ENCODE results near the gene CHST1.

CHST1 gene

GRCh38 chr11:45654231-45655011 is 11.0 kb downstream of the CHST1 start:
- H3K4me3 ChIP-seq (ENCODE audit: low read depth, low read length): no peak overlapping the region
- TF ChIP-seq, protein P1, sequence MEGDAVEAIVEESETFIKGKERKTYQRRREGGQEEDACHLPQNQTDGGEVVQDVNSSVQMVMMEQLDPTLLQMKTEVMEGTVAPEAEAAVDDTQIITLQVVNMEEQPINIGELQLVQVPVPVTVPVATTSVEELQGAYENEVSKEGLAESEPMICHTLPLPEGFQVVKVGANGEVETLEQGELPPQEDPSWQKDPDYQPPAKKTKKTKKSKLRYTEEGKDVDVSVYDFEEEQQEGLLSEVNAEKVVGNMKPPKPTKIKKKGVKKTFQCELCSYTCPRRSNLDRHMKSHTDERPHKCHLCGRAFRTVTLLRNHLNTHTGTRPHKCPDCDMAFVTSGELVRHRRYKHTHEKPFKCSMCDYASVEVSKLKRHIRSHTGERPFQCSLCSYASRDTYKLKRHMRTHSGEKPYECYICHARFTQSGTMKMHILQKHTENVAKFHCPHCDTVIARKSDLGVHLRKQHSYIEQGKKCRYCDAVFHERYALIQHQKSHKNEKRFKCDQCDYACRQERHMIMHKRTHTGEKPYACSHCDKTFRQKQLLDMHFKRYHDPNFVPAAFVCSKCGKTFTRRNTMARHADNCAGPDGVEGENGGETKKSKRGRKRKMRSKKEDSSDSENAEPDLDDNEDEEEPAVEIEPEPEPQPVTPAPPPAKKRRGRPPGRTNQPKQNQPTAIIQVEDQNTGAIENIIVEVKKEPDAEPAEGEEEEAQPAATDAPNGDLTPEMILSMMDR (conservative IDR thresholded peaks at IDR 0.05; ENCODE audit: low read depth, low read length): no peak
- no peak for DNase-seq (ENCODE audit: low read depth)

GRCh38 chr11:45653277-45653676 is 12.1 kb downstream of the CHST1 start:
- TF ChIP-seq, protein P1 (conservative IDR thresholded peaks at IDR 0.05; ENCODE audit: low read depth, low read length): no peak
- H3K4me3 ChIP-seq (ENCODE audit: low read depth, low read length): no peak overlapping the region
- no peak for DNase-seq (ENCODE audit: low read depth)

GRCh38 chr11:45652781-45653180 is 12.6 kb downstream of the CHST1 start:
- peak; percentile 47 for DNase-seq (ENCODE audit: low read depth)
- TF ChIP-seq, protein P1 (conservative IDR thresholded peaks at IDR 0.05; ENCODE audit: low read depth, low read length): no peak
- no peak overlapping the region for H3K4me3 ChIP-seq (ENCODE audit: low read depth, low read length)

DNA sequence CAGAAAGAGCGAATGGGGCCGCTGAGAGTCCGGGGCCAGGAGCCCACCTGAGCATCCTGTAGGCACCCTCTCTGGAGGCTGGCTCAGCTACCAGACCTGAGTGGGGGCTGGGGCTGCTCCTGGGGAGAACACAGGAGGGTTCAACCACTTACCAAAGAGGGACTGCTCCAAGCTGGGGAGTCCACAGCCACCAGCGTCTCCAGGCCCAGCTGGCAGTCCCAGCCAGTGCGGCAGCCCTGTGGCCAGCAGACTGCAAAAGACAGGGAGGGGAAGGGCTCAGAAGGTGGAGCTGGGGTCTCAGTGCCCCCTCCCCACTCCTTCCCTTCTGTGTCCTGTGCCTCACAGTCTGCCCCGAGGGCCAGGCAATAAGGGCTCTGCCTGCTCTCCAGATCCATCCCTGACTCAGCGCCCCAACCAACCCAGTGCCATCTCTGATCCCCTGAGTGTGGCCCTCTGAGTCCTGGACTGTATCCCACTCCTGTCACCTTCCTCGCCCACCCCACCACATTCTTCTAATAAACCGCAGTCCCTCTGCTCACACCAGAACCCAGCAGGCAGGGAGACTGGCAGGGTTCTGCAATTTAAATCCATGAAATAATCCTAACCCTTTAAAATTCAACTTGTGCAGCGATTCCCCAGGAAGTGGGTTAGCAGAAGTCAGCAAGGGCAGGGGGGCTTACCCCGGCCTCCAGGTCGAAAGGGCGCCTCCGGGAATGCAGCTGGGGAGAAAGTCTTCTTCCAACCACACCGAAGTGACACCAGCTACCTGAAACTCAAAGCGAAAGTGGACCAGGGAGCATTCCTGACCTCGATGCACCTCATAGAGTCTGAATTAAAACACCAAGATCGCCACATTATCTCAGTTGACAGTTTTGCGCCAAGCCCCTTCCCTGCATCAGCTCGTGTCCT is 13.3 kb downstream of the CHST1 start:
- H3K4me3 ChIP-seq (ENCODE audit: low read depth, low read length): no peak overlapping the region
- DNase-seq (ENCODE audit: low read depth): no peak
- TF ChIP-seq, protein P1 (conservative IDR thresholded peaks at IDR 0.05; ENCODE audit: low read depth, low read length): no peak

- no peak for DNase-seq (ENCODE audit: low read depth)
- TF ChIP-seq, protein P1 (conservative IDR thresholded peaks at IDR 0.05; ENCODE audit: low read depth, low read length): no peak
Measured at GRCh38 chr11:45651156-45651555, 14.3 kb downstream of the CHST1 start.

DNA sequence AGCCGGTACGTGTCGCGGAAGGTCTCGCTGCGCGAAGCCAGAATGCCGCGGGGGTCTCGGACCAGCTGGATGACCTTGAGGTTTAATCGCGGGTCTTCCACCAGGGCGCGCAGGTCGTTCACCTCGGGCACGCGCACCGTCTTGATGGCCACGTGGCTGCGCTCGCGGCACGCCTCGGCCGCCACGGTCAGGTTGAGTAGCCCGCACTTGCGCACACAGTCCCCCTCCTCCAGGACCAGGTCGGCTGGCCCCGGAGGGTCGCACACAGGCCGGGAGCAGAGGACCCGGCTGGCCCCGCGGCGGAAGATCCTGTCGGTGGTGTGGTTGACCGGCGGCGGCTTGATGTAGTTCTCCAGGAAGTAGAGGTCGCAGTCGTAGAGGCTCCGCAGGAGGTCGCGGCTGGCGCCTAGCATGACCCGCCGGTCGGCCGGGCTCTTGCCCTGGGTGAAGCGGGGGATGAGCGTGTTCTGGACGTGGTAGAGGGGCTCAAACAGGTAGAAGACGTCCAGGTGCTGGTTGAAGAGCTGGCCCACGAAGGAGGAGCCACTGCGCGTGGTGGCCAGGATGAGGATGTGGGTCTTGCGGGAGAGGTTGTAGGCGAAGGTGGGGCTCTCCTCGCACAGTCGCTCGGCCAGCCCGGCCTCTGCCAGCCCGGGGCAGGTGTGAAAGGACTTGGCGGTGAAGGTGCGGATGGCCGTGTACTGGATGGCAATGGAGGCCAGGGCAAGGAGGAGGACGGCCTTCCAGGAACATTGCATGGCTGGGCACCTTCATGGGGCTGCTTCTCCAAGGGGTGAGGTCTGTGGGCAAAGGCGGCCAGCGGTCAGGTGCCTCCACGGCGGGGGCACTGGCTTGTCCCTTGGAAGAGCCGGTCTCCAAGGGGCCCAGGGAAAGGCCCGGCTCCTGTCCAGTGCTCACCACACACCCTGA is 15.0 kb downstream of the CHST1 start:
- no peak for DNase-seq (ENCODE audit: low read depth)
- TF ChIP-seq, protein P1 (conservative IDR thresholded peaks at IDR 0.05; ENCODE audit: low read depth, low read length): no peak
- H3K4me3 ChIP-seq (ENCODE audit: low read depth, low read length): no peak overlapping the region

More at GRCh38 chr11:45651156-45651555, 14.3 kb downstream of the CHST1 start:
- H3K4me3 ChIP-seq (ENCODE audit: low read depth, low read length): no peak overlapping the region
